GM19452 (cell line): ENCODE data around the gene SDCCAG8.

ENCODE experiments used
- ATAC-seq: cut with Tn5 transposase; IDR thresholded peaks from one replicate; pipeline ENCODE4 v1.9.1; 2021; ENCODE audit not compliant: unreplicated experiment

SDCCAG8 gene

DNA sequence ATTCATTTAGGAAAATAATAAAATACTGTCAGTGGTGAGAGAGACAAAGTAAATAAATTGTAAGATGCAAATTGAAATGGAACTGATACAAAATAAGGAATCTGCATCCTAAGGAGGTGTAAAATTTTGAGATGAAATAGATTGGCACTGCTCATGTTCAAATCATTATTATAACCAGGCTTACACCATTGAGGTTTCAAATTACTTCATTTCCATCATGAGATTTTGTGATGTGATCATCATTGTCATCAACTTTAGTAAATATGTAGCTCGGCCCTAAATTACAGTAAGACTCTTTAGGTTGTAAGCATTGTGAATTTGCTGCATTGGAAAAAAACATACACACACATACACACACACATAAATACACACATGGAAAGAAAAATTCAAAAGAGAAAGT, 123.4 kb downstream of the SDCCAG8 start:
- no peak for ATAC-seq

DNA sequence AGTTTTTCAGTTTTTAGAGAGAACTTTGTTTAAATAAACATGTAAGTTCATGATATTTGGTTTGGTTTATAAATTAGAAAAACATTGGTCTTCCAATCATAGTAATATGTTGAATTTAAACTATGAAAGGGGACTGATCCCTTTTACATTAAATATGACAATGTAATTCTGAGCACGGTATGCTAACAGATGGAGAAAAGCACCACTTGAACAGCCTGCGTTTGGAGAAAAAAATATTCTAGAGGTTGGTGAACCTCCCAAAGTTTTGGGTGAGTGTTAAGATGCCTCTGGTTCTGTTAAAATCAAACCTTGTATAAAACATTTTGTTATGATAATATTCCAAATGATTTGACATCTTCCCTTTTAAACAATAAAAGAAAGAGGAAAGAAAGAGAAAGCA, 123.9 kb downstream of the SDCCAG8 start:
- no peak for ATAC-seq

DNA sequence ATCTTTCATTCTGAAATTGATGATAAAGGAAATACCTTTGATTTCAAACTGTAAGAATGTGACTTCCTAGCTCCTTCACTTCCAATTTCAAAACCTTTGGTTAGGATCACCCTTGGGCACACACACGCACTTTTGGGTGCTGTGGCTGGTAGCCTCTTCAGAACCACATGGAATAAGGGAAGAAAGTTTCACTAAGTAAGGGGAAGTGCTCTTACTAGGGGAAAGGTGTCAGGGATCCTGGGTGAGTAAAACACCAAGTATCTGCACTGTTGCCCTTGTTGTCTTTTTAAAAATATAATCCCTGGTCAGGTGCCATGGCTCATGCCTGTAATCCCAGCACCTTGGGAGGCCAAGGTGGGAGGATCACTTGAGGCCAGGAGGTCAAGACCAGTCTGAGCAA, 132.4 kb downstream of the SDCCAG8 start:
- ATAC-seq = no peak

DNA sequence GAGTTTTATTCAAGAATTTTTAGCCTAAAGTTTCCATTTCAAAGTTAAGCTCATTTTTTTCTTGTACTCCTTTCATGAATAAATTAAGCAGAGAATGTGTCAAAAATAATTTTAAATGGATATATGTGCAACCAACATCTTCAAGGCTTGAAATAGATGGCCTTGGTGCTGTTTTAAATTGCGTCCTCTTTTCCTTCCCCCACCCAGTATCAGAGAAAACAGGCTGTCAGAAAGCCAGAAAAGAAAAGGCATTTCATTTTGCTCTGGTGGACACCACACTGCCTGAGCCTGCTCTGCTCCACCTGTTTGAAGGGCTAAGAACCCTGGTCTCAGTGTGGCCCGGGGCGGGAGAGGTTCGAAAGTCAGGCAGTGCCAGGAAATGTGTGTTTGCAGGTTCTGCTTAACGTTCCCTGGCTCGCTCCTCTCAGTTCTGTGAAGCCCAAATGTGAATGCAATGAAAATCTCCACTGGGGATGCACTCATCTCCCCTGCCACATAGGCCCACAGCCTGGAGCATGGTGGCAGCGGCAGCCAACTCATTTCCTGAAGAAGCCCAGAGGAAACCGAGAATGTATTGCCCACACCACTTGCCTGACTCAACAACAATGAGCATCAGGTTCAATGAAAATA, 134.4 kb downstream of the SDCCAG8 start:
- ATAC-seq = no peak

DNA sequence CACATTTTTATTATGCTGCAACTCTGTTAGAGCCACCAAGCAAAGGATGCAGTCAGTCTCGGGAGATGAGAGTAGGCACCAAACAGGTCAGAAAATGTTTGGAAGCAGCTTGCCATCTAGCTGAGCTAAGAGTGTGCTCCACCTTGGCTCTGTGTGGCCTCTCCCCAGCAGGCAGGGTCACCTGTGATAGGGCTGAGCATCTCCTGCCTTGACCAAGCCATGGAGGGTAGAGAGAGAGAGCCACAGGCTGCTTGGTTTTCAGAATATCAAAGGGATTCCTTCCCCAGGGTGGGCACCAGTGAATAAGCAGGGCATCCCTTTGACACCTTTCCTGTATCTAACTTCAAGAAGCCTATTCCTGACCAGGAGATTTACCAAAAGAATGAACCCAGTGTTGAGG, 135.5 kb downstream of the SDCCAG8 start:
- ATAC-seq = no peak

DNA sequence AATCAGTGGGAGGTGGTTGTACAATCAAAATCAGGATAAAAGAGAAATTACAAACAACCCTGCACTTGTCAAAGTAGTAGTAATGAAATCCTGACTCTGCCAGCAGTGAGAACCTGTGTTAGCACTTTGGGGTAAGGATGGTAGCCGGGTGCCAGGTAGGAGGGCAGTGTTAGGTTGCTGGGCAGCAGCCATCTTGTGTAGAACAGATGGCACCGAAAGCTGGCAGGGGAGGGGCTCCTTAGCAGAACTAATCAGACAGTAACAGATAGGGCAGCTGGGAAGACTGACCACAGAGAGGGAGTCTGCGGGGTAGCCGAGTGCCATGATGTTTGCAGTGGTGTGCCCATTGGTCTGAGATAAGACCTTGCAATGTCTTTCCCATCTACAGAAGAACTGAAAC, 137.3 kb downstream of the SDCCAG8 start:
- no peak for ATAC-seq

DNA sequence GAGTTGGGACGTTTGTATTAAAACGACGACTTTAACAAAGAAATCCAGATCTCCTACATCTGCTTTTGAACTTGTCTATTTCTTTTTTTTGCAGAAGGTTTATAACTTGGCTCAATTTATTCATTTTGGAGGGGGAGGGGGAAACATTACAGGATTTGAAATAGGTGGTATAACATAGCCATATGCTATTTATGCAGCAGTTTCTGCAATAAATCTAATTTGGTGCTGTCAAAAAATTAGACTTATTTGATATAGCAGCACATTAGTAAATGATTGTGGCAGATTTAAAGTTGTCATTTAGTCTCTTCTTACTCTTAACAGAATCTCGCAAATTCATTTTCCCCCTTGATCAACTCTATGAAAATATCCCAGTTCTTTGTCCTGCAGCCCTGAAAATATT, 138.2 kb downstream of the SDCCAG8 start:
- no peak for ATAC-seq

DNA sequence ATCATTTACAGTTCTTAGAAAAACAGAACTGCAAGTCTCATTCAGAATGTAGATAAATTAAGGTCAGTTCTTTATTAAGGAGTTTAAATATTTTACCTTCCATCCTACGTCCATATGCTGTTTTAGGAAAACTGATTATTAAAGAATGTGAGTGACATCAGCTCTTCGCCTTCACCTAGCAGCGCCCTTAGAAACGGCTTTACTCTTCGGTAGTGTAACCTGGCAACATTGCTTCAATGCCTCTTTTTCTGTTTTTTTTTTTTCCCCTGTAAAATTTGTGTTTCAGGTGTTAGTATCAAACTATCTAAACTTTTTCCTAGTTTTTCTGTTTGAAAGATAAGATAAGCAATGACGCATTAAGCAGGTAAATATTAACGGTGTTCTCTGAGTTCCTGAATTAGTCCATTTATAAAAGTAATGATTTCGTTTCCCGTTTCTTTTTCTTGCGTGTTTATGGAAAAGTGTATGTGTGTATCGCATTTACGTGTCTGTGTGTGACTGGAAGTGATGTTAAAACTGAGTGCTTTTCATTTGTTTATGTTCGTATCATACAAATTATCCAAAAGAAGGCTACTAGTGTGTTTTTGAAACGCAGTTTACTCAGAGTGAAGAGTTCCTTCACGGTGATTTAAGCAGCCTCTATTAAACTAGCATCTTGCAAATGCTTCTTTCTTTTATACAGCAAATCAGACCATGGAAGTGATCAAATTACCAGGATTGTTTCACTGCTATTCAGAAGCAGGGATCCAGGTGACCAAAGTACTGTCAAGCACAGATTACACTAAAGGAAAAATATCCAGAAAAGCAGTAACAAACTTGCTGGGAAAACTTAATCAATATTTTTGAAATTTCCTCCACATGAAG, 139.0 kb downstream of the SDCCAG8 start:
- ATAC-seq = no peak

DNA sequence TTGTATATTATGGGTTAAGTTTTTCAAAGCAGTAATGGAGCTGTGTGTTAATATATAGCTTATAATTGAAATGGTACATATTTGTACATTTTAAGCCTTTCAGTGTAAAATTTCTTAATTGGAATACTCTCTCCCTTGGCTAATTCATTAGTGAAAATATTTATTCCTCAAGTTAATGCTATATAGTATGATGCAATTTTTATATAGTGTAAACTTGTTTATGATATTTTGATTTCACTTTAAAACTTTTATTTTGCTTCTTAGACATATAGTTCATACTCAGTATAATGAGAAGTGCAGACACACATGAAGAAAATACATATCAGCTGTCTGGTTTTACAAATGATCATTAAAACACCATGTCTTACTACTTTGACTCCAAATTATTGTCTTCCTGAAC, 140.6 kb downstream of the SDCCAG8 start:
- ATAC-seq = no peak

DNA sequence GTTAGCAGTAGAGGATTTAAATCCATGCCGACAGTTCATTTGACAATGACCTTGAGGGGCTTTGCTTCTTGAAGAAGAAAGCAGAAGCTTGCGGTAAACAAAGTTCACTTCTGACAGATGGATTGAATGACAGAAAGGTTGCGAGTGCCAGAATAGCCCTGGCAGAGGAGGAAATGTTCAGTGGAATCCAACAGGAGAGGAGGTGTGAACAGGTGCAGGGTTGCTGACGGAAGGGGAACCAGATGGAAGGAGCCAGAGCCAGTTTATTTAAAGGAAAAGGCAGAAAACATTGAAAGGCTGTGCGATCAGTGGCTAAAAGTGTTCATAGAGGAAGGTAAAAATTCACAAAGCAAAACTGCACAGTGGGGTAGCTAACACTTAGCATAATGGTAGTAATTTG, 141.0 kb downstream of the SDCCAG8 start:
- no peak for ATAC-seq

DNA sequence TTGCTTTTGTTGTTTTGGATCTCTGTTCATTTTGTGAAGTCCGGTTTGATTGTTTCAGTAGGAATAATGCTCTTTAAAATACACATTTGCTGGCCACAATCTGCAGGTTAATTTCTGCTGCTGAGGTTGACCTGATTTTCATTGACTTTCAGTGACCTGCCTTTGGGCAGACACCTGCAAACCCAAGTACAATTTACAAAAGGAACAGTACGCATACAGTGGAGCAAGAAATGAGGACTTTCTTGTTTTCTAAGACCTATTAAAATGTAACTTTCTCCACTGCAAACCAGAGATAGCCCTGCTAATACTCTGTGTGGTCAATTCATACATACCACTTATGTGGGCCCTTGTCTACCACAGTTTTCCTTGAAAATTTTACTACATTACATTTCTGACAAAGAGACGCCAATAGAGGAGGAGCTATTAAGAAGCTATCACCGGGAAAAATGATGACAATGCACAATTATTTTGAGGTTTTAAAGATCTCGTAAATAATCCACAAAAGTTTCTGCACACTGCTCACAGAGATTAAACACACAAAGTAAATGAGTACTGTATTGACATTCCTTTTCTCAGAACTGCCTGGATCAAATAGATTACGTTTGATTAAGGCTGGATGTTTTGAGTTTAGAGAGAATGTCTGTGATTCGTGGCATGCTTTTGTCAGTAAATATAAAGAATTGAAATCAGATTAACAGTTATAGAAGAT, 141.9 kb downstream of the SDCCAG8 start:
- no peak for ATAC-seq

DNA sequence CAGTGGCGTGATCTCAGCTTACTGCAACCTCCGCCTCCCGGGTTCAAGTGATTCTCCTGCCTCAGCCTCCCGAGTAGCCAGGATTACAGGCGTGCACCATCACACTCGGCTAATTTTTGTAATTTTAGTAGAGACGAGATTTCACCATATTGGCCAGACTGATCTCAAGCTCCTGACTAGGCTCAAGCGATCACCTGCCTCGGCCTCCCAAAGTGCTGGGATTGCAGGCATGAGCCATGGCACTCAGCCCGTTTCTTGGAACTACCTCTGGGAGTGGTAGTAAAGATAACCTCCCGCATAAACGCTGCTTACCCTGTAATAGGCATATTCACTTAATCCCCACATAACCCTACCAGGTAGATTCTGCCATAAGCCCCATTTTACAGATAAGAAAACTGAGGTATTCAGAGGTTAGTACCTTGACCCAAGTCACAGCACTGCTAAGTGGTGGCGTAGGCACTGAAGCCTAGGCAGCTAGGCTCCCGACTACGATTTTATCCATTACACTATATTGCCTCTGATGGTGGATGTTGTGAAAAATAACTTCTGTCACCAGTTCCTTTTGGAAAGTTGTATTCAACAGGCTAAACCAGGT, 143.8 kb downstream of the SDCCAG8 start:
- no peak for ATAC-seq

DNA sequence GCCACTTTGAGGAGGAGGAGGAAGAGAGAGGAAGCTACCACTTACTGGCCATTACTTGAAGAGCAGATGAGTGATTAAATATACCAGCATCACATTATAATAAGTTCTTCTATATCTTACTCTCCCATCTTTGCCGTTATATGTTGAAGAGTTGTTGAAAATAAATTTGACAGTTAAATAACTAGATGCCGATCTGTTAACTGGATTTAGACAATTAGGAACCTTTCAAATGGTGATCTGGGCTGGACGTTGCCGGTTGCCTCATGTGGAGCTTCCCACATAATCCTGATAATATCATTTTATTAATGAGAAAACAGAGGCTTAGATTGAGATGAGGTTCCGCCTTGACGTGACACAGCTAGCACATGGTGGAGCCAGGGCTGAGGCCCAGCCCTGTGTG, 147.0 kb downstream of the SDCCAG8 start:
- ATAC-seq = no peak

DNA sequence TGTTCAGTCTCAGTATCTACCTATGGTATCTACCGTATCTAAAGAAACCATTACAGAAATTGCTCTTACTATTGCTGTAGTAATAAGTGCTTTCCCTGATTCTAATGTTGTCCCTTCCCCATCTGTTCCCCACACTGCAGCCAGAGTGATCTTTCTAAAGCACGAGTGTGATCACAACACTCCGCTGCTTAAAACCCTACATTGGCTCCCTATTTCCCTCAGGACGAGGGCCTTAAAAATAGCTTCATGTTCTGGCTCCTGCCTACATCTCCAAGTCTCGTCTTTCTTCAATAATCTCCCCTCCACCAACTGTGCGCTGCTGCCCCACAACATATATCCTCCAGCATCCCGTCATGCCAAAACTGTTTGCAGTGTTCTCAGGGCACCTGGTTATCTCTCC, 150.6 kb downstream of the SDCCAG8 start:
- no peak for ATAC-seq

DNA sequence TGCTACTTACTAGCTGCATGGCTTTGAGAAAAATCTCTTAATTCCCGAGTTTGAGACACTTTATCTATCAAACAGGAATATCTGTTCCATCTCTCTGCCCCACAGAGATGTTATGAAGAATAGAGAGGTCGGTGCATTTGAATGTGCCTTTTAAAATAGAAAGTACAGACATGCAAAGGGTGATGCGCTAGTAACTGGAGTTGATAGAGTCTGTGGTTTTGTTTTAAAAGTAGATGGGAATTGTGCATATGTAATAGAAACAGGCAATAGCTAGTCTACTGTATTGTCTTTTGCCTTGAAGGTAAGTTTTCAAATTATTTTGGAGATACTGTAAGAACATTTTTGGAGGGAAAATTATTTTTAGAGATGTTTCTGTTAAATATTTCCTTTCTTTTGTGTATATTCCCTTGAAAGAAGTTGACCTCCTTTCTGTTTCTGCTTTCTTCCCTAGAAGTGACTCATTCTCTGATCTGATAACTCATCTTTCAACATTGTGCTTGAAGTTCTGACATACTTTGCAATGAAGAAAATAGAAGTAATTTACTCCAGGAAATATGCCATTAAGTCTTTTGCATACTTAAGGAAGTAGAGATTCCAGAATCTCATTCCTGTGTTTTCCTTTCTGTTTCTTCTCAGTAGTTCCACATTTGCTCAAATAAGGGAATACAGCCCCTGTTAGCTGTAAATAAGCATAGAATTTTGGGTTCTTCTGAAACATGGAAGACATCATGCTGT, 151.6 kb downstream of the SDCCAG8 start:
- ATAC-seq = no peak

DNA sequence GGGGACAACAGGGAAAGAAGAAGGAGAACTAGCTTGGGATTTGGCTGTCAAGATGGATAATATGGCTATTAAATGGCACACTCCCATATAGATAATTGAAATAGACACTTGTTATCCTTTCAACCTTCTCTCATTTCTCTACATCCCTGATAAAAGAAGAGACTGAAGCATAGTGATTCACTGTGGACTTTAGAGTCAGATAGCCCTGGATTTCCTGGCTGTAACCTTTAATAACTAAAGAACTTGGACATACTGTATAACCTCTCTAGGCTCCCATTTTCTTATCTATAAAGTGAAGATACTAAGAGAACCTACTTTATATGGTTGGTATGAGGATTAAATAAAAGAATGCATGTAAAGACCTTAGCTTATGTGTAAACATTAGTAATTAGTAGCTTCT, 152.6 kb downstream of the SDCCAG8 start:
- no peak for ATAC-seq

DNA sequence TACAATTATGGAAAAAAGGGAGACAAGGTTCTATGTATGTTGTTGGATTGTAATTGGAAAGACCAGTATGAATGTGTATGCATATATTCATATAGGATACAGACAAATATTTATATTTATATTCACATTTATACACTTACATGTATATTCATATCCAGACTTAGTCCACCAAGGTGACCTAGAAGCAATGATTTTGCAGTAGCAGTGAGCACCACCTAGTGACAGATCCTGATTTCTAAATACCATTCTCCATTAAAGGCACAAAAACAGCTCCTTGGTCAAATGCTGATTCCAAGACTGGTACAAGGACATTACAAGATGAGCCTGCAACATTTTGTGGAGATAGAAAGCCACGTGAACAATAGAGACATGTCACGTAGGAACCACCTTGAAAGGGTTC, 153.4 kb downstream of the SDCCAG8 start:
- ATAC-seq = no peak

DNA sequence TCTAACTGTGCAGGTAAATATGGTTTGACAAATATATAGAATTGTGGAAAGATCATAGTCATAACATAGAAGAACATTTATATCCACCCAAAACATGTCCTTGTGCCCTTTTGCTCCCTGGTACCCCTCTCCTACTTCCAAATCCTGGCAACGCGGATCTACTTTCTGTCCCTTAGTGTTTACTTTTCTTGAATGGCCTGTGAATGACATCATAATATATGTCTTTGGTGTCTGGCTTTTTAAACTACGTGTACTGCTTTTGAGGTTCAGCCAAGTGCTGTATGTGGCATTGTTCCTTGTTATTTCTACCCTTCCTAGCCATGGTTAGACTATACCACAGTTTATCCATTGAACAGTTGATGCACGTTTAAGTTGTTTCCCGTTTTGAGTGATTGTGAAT, 155.6 kb downstream of the SDCCAG8 start:
- ATAC-seq = no peak

DNA sequence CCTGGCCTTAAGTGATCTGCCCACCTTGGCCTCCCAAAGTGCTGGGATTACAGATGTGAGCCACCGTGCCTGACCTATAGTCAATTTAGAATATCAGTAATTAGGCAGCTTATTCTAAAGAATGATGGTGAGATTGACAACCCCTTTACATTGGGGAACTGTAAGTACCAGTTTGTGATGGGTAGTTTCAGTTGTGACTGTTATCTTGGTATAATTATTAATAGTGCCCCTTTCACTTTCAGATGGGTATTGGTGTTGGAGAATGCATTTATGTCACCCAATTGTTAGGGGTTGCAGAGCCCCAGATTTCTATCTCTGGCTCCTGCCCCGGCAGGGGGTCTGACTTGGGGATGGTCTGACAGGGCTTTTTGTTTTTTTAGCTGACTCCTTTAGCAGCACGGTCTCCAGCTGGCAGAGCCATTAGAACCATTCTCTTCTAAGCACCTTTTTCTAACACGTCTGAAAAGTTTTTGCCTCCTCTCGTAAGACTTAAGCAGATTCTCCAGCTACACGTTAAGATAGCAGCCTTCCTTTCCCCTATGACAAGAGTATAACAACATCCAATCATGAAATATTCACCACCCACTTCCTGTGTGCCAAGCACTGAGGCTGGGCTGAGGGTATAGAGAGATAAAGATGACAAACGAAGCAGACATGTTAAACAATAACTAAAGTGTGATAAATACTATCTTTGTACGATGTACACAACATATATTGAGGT, 157.8 kb downstream of the SDCCAG8 start:
- peak; percentile 68 for ATAC-seq

DNA sequence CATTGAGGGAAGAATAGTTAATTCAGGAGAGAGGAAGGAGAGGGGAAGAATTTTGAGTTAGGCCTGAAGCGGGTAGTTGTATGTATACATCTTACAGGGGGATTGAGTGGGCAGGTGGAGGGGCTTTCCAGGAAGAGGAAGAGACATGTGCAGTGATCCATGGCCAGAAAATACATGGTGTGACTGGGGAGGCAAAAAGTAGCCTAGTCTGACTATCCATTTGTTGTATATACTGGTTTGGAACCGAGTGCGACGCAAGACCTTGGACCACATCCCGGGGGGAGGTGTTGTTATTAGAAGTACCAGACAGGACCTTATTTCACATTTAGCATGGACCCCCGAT, 158.3 kb downstream of the SDCCAG8 start:
- no peak for ATAC-seq
